ENCODE data around the gene TEX54.

- TF ChIP-seq GATA2 (IDR thresholded peaks at IDR 0.05; ENCODE audit: low read depth, low read length): no peak
- TF ChIP-seq GATA3 (IDR thresholded peaks at IDR 0.05; ENCODE audit: low read depth, low read length): no peak
These were observed 31.6 kb downstream of the TEX54 start for GRCh38 chr11:62801071-62801470.
